T-helper 9 cell (primary cell): ENCODE measurements around the gene FHIP1A.

ENCODE experiments used
- DNase-seq: peaks from one replicate; pipeline ENCODE4 v3.0.0-alpha.2; 2020

The FHIP1A gene

GRCh38 chr4:151418385-151418784 is 9.4 kb downstream of the FHIP1A start:
- no peak for DNase-seq

GRCh38 chr4:151418856-151419255 is 9.9 kb downstream of the FHIP1A start:
- DNase-seq, result no peak

- no peak for DNase-seq
Observed at GRCh38 chr4:151420250-151420807, 11.4 kb downstream of the FHIP1A start.

GRCh38 chr4:151422854-151423253 is 13.9 kb downstream of the FHIP1A start:
- DNase-seq, result no peak

GRCh38 chr4:151426513-151426912 is 17.5 kb downstream of the FHIP1A start:
- DNase-seq, result no peak

GRCh38 chr4:151427266-151427665 is 18.3 kb downstream of the FHIP1A start:
- DNase-seq, result no peak

GRCh38 chr4:151428346-151428745 is 19.4 kb downstream of the FHIP1A start:
- DNase-seq, result no peak

- no peak for DNase-seq
Observed at GRCh38 chr4:151429957-151430570, 21.1 kb downstream of the FHIP1A start.

- no peak for DNase-seq
Observed at GRCh38 chr4:151430740-151431457, 21.9 kb downstream of the FHIP1A start.

GRCh38 chr4:151431728-151432127 is 22.8 kb downstream of the FHIP1A start:
- DNase-seq, result no peak

- DNase-seq, result no peak
Observed at GRCh38 chr4:151432654-151433053, 23.7 kb downstream of the FHIP1A start.

GRCh38 chr4:151434183-151434860 is 25.3 kb downstream of the FHIP1A start:
- DNase-seq, result no peak

- DNase-seq, result no peak
Observed at GRCh38 chr4:151436093-151436518, 27.1 kb downstream of the FHIP1A start.

- no peak for DNase-seq
Observed at GRCh38 chr4:151437505-151437904, 28.5 kb downstream of the FHIP1A start.

- no peak for DNase-seq
Observed at GRCh38 chr4:151438154-151438553, 29.2 kb downstream of the FHIP1A start.

- no peak for DNase-seq
Observed at GRCh38 chr4:151439320-151439719, 30.3 kb downstream of the FHIP1A start.

GRCh38 chr4:151442002-151442401 is 33.0 kb downstream of the FHIP1A start:
- no peak for DNase-seq

- DNase-seq, result no peak
Observed at GRCh38 chr4:151443247-151443646, 34.3 kb downstream of the FHIP1A start.

- DNase-seq, result no peak
Observed at GRCh38 chr4:151443752-151444151, 34.8 kb downstream of the FHIP1A start.

GRCh38 chr4:151446208-151446607 is 37.2 kb downstream of the FHIP1A start:
- DNase-seq, result no peak

GRCh38 chr4:151454513-151454912 is 45.5 kb downstream of the FHIP1A start:
- DNase-seq, result no peak

GRCh38 chr4:151455212-151455611 is 46.2 kb downstream of the FHIP1A start:
- DNase-seq, result no peak

- DNase-seq, result no peak
Observed at GRCh38 chr4:151458148-151458547, 49.2 kb downstream of the FHIP1A start.
